NOMO-1 treated with dmso at 0.1 percent for 144 hours (cell line): ENCODE data around the gene MLN.
A peak's percentile ranks its signal among the peaks of the same experiment; 100 is the strongest.

Source experiments
- DNase-seq: peaks from one replicate; lab custom pipeline; 2025; ENCODE audit not compliant: unreplicated experiment; lab: John Stamatoyannopoulos, UW

MLN gene

GRCh38 chr6:33803571-33804053, at the start of gene MLN:
Gene MLN (minus strand): TSS chr6:33804003. CDS start chr6:33801163, 2,840 bp downstream.
- DNase-seq, result no peak

- no peak for DNase-seq
These were observed 49.2 kb upstream of the MLN start for GRCh38 chr6:33853026-33853425.

- DNase-seq, result no peak
These were observed 48.2 kb upstream of the MLN start for GRCh38 chr6:33851959-33852358.

- DNase-seq, result no peak
These were observed 47.2 kb upstream of the MLN start for GRCh38 chr6:33850869-33851541.

GRCh38 chr6:33850296-33850695, 46.5 kb upstream of the MLN start:
- DNase-seq, result no peak

- no peak for DNase-seq
These were observed 45.8 kb upstream of the MLN start for GRCh38 chr6:33849500-33850075.

- no peak for DNase-seq
These were observed 44.7 kb upstream of the MLN start for GRCh38 chr6:33848484-33848883.

- DNase-seq, result no peak
These were observed 44.1 kb upstream of the MLN start for GRCh38 chr6:33847867-33848266.

GRCh38 chr6:33847078-33847477, 43.3 kb upstream of the MLN start:
- no peak for DNase-seq

- DNase-seq, result no peak
These were observed 42.4 kb upstream of the MLN start for GRCh38 chr6:33846226-33846625.

GRCh38 chr6:33845031-33845745, 41.4 kb upstream of the MLN start:
- DNase-seq, result no peak

GRCh38 chr6:33843131-33844121, 39.6 kb upstream of the MLN start:
- DNase-seq, result no peak

- DNase-seq, result no peak
These were observed 38.1 kb upstream of the MLN start for GRCh38 chr6:33841868-33842267.

- no peak for DNase-seq
These were observed 37.3 kb upstream of the MLN start for GRCh38 chr6:33841070-33841469.

GRCh38 chr6:33840048-33840926, 36.5 kb upstream of the MLN start:
- peak; percentile 85 for DNase-seq

GRCh38 chr6:33839399-33840047, 35.7 kb upstream of the MLN start:
- no peak for DNase-seq

GRCh38 chr6:33838983-33839382, 35.2 kb upstream of the MLN start:
- no peak for DNase-seq

GRCh38 chr6:33837971-33838665, 34.3 kb upstream of the MLN start:
- no peak for DNase-seq
